CD4-positive, CD25-positive, alpha-beta regulatory T cell (primary cell): Measurements from ENCODE around the gene RPS6KA6. TPM values are rescaled to one million over a fixed set of nuclear protein-coding genes. Genes with fewer than 3 reads are reported as not detected.

ENCODE experiments used
- ATAC-seq, 2 donors: fragments of 150-1000 bp; cut with Tn5 transposase; one replicate each; pipeline ENCODE4 v1.10.0; 2021; ENCODE audit warnings: low read depth in 2 of 2, moderate number of reproducible peaks in 2 of 2, moderate library complexity in 1 of 2
- DNase-seq, 3 donors: peaks; one replicate each; pipeline versions ENCODE4 v3.0.0 to v3.0.0-alpha.2; 2012 to 2022; ENCODE audit warnings: mixed read lengths in 1 of 3
- H3K27ac ChIP-seq: one replicate; pipeline ENCODE4 v1.7.0; 2013; ENCODE audit warnings: mild to moderate bottlenecking, low read length; ENCODE audit not compliant: insufficient read depth, poor library complexity, severe bottlenecking
- H3K27me3 ChIP-seq: one replicate; pipeline ENCODE4 v1.7.0; 2013; ENCODE audit warnings: low read length; ENCODE audit not compliant: control insufficient read depth, insufficient read depth
- H3K36me3 ChIP-seq: one replicate; pipeline ENCODE4 v1.7.0; 2013; ENCODE audit warnings: mild to moderate bottlenecking, low read length, moderate library complexity; ENCODE audit not compliant: control insufficient read depth, insufficient read depth
- H3K4me1 ChIP-seq: 2 replicates; pipeline ENCODE4 v1.7.0; 2013; ENCODE audit warnings: mild to moderate bottlenecking, low read length; ENCODE audit not compliant: insufficient read depth, control insufficient read depth, poor library complexity, severe bottlenecking
- H3K4me3 ChIP-seq: one replicate; pipeline ENCODE4 v1.7.0; 2013; ENCODE audit warnings: low read depth, mild to moderate bottlenecking, low read length, moderate library complexity
- H3K9me3 ChIP-seq, 2 experiments: 1 replicate in 1 of 2; 2 replicates in 1 of 2; pipeline ENCODE4 v1.7.0; 2013; ENCODE audit warnings: low read length in 2 of 2, mild to moderate bottlenecking in 1 of 2, moderate library complexity in 1 of 2; ENCODE audit not compliant: control insufficient read depth in 2 of 2
- H3K27ac Mint-ChIP-seq, 3 donors: one replicate each; pipeline ENCODE4 v1.8.0; 2020 to 2022; ENCODE audit warnings: mild to moderate bottlenecking in 3 of 3, mixed read lengths in 3 of 3, moderate library complexity in 2 of 3
- H3K27me3 Mint-ChIP-seq: one replicate; pipeline ENCODE4 v1.8.0; 2022; ENCODE audit warnings: mild to moderate bottlenecking, mixed read lengths
- H3K36me3 Mint-ChIP-seq: one replicate; pipeline ENCODE4 v1.8.0; 2020; ENCODE audit warnings: mixed read lengths
- H3K4me1 Mint-ChIP-seq, 4 donors: one replicate each; pipeline ENCODE4 v1.8.0; 2020 to 2022; ENCODE audit warnings: mixed read lengths in 4 of 4, mild to moderate bottlenecking in 1 of 4
- H3K4me3 Mint-ChIP-seq, 4 donors: one replicate each; pipeline ENCODE4 v1.8.0; 2020 to 2022; ENCODE audit warnings: mild to moderate bottlenecking in 4 of 4, mixed read lengths in 4 of 4, moderate library complexity in 3 of 4
- H3K9me3 Mint-ChIP-seq, 7 donors: one replicate each; pipeline ENCODE4 v1.8.0; 2020 to 2022; ENCODE audit warnings: mixed read lengths in 7 of 7, mild to moderate bottlenecking in 3 of 7, moderate library complexity in 2 of 7
- polyA plus RNA-seq, 4 donors: library from polyadenylated mRNA; unstranded; fragments of 300-500 nt; fragmentation: Illumina TruSeq; gene quantifications; one replicate each; pipeline ENCODE4 v1.2.3, GENCODE V29; 2021
- total RNA-seq: library from RNA; stranded (reverse); gene quantifications from one replicate; pipeline ENCODE4 v1.2.3, GENCODE V29; 2022

The RPS6KA6 gene
- total and polyA plus RNA-seq, 5 donors from 2014 or later: 0.05 to 0.06 TPM; not detected in 3

GRCh38 chrX:84205276-84205675 lies 17.3 kb upstream of the RPS6KA6 start:
- no peaks in the 10 kb centered on the region for H3K4me1 Mint-ChIP-seq

GRCh38 chrX:84199688-84200087 lies 11.7 kb upstream of the RPS6KA6 start:
- no peak overlapping the region for H3K27ac Mint-ChIP-seq
- no peaks in the 10 kb centered on the region for H3K27me3 ChIP-seq
- H3K36me3 ChIP-seq: no peaks in the 10 kb centered on the region
- H3K9me3 ChIP-seq: no peaks in the 10 kb centered on the region
- no peaks in the 10 kb centered on the region for H3K27me3 Mint-ChIP-seq
- no peak overlapping the region for H3K4me3 Mint-ChIP-seq
- no peaks in the 10 kb centered on the region for H3K36me3 Mint-ChIP-seq
- no peaks in the 10 kb centered on the region for H3K4me1 ChIP-seq
- no peak overlapping the region for H3K27ac ChIP-seq
- no peak overlapping the region for H3K4me3 ChIP-seq
- no peaks in the 10 kb centered on the region for H3K4me1 Mint-ChIP-seq
- DNase-seq (no peak), ATAC-seq (no peak)
- peaks cover 0 to 8% (median 0%) of the 10 kb centered on the region in 7 donors for H3K9me3 Mint-ChIP-seq

More at GRCh38 chrX:84205276-84205675, 17.3 kb upstream of the RPS6KA6 start:
- H3K9me3 ChIP-seq: no peaks in the 10 kb centered on the region
- H3K27ac ChIP-seq: no peak overlapping the region
- no peaks in the 10 kb centered on the region for H3K27me3 Mint-ChIP-seq
- H3K27ac Mint-ChIP-seq: no peak overlapping the region
- no peak overlapping the region for H3K4me3 ChIP-seq
- no peaks in the 10 kb centered on the region for H3K36me3 ChIP-seq
- DNase-seq (no peak), ATAC-seq (no peak)
- H3K27me3 ChIP-seq: no peaks in the 10 kb centered on the region
- H3K4me3 Mint-ChIP-seq: no peak overlapping the region
- H3K4me1 ChIP-seq: no peaks in the 10 kb centered on the region
- H3K36me3 Mint-ChIP-seq: no peaks in the 10 kb centered on the region
- H3K9me3 Mint-ChIP-seq: peaks cover 0 to 7% (median 0%) of the 10 kb centered on the region in 7 donors

GRCh38 chrX:84197550-84197949 lies 9.6 kb upstream of the RPS6KA6 start:
- no peaks in the 10 kb centered on the region for H3K4me1 Mint-ChIP-seq
- ATAC-seq: no peak

GRCh38 chrX:84192006-84192405 lies 4.0 kb upstream of the RPS6KA6 start:
- Histone ChIP-seq H3K9me3 (no peaks in the 10 kb centered on the region), H3K4me3 (no peak overlapping the region), H3K27me3 (no peaks in the 10 kb centered on the region), H3K4me1 (no peaks in the 10 kb centered on the region), H3K27ac (no peak overlapping the region), H3K36me3 (no peaks in the 10 kb centered on the region)
- peaks cover 0 to 6% (median 4%) of the 10 kb centered on the region in 7 donors for H3K9me3 Mint-ChIP-seq
- no peak overlapping the region for H3K27ac Mint-ChIP-seq
- peaks cover 0 to 4% (median 0%) of the 10 kb centered on the region in 4 donors for H3K4me1 Mint-ChIP-seq
- H3K27me3 Mint-ChIP-seq: no peaks in the 10 kb centered on the region
- DNase-seq (no peak), ATAC-seq (no peak)
- no peaks in the 10 kb centered on the region for H3K36me3 Mint-ChIP-seq
- H3K4me3 Mint-ChIP-seq: no peak overlapping the region

More at GRCh38 chrX:84197550-84197949, 9.6 kb upstream of the RPS6KA6 start:
- Mint-ChIP-seq H3K9me3 (peaks cover 0 to 8% (median 0%) of the 10 kb centered on the region in 7 donors), H3K4me3 (no peak overlapping the region), H3K36me3 (no peaks in the 10 kb centered on the region), H3K27ac (no peak overlapping the region), H3K27me3 (no peaks in the 10 kb centered on the region)
- DNase-seq: no peak
- H3K4me3 ChIP-seq: no peak overlapping the region
- H3K27ac ChIP-seq: no peak overlapping the region
- H3K4me1 ChIP-seq: no peaks in the 10 kb centered on the region
- H3K27me3 ChIP-seq: no peaks in the 10 kb centered on the region
- no peaks in the 10 kb centered on the region for H3K9me3 ChIP-seq
- no peaks in the 10 kb centered on the region for H3K36me3 ChIP-seq

- Mint-ChIP-seq H3K4me1 (peaks cover 0 to 4% (median 1%) of the 10 kb centered on the region in 4 donors), H3K36me3 (no peaks in the 10 kb centered on the region), H3K9me3 (peaks cover 0 to 8% (median 2%) of the 10 kb centered on the region in 7 donors), H3K27ac (no peak overlapping the region), H3K4me3 (no peak overlapping the region), H3K27me3 (no peaks in the 10 kb centered on the region)
- H3K9me3 ChIP-seq: no peaks in the 10 kb centered on the region
- no peaks in the 10 kb centered on the region for H3K27me3 ChIP-seq
- ATAC-seq (no peak), DNase-seq (no peak)
- no peak overlapping the region for H3K4me3 ChIP-seq
- H3K27ac ChIP-seq: no peak overlapping the region
- H3K4me1 ChIP-seq: no peaks in the 10 kb centered on the region
- H3K36me3 ChIP-seq: no peaks in the 10 kb centered on the region
Observed at GRCh38 chrX:84189125-84189524, 1.1 kb upstream of the RPS6KA6 start.

- peak in 1 of 3 donors; percentile 1 for DNase-seq
- H3K27me3 Mint-ChIP-seq: no peaks in the 10 kb centered on the region
- peak in 1 of 2 donors; percentile 12 for ATAC-seq
- H3K9me3 ChIP-seq: no peaks in the 10 kb centered on the region
- H3K36me3 Mint-ChIP-seq: no peaks in the 10 kb centered on the region
- no peaks in the 10 kb centered on the region for H3K4me1 ChIP-seq
- peak overlapping the region in 1 of 3 donors; percentile 33 for H3K27ac Mint-ChIP-seq
- peaks cover 0 to 4% (median 1%) of the 10 kb centered on the region in 4 donors for H3K4me1 Mint-ChIP-seq
- peak overlapping the region in 1 of 4 donors; percentile 29 for H3K4me3 Mint-ChIP-seq
- no peak overlapping the region for H3K27ac ChIP-seq
- peaks cover 0 to 8% (median 3%) of the 10 kb centered on the region in 7 donors for H3K9me3 Mint-ChIP-seq
- H3K27me3 ChIP-seq: no peaks in the 10 kb centered on the region
- no peak overlapping the region for H3K4me3 ChIP-seq
- no peaks in the 10 kb centered on the region for H3K36me3 ChIP-seq
Observed at GRCh38 chrX:84188320-84188834, 378 bp upstream of the RPS6KA6 start.

GRCh38 chrX:84186603-84187532 lies 1.1 kb downstream of the RPS6KA6 start:
- no peaks in the 10 kb centered on the region for H3K27me3 Mint-ChIP-seq
- H3K4me1 Mint-ChIP-seq: peaks cover 0 to 4% (median 1%) of the 10 kb centered on the region in 4 donors
- Histone ChIP-seq H3K9me3 (no peaks in the 10 kb centered on the region), H3K4me1 (no peaks in the 10 kb centered on the region), H3K36me3 (no peaks in the 10 kb centered on the region), H3K27ac (no peak overlapping the region), H3K4me3 (no peak overlapping the region), H3K27me3 (no peaks in the 10 kb centered on the region)
- peaks cover 0 to 8% (median 6%) of the 10 kb centered on the region in 7 donors for H3K9me3 Mint-ChIP-seq
- H3K4me3 Mint-ChIP-seq: peak overlapping the region in 2 of 4 donors; percentile 13 to 33
- DNase-seq (no peak), ATAC-seq (no peak)
- H3K36me3 Mint-ChIP-seq: no peaks in the 10 kb centered on the region
- H3K27ac Mint-ChIP-seq: peak overlapping the region in 1 of 3 donors; percentile 60
